PC-9 (cell line): ENCODE results near the gene MYBPH.

Experiments
- CTCF ChIP-seq: fragments of 200-600 bp; sonication (generic); conservative IDR thresholded peaks from 2 replicates; pipeline ENCODE4 v1.6.1; 2017; ENCODE audit warnings: mixed run types, antibody characterized with exemption, mild to moderate bottlenecking, moderate library complexity
- EZH2 ChIP-seq: fragments of 200-600 bp; sonication (generic); IDR thresholded peaks from 2 replicates; pipeline ENCODE4 v1.8.0; 2017; ENCODE audit warnings: antibody characterized with exemption, low read depth

- TF ChIP-seq CTCF, result no peak
- no peak for TF ChIP-seq EZH2
Measured at GRCh38 chr1:203188686-203189232, 13.1 kb upstream of the MYBPH start.
